Kidney (tissue), 14 donors: ENCODE data around the gene HTR5A. TPM values are rescaled to one million over a fixed set of nuclear protein-coding genes. Genes with fewer than 3 reads are reported as not detected.

ENCODE experiments used
- DNase-seq, 5 donors: peaks; one replicate each; pipeline ENCODE4 v3.0.0-alpha.2; 2013 to 2020
- FAIRE-seq: peaks from 2 replicates; lab custom pipeline; 2012; peaks lifted over from hg19 to GRCh38; lab: Jason Lieb, UNC
- H3K27ac ChIP-seq, 2 donors: one replicate each; pipeline ENCODE4 v1.7.0; 2013; ENCODE audit warnings: low read depth in 2 of 2, low read length in 2 of 2, inconsistent platforms in 1 of 2
- H3K27me3 ChIP-seq: one replicate; pipeline ENCODE4 v1.7.1; 2013; ENCODE audit warnings: low read length, inconsistent platforms; ENCODE audit not compliant: control insufficient read depth, insufficient read depth
- H3K36me3 ChIP-seq, 3 donors: one replicate each; pipeline versions ENCODE4 v1.7.0 to v1.7.1; 2013; ENCODE audit warnings: low read length in 3 of 3, control low read depth in 1 of 3, inconsistent platforms in 1 of 3; ENCODE audit not compliant: insufficient read depth in 3 of 3, control insufficient read depth in 2 of 3
- H3K4me1 ChIP-seq, 3 donors: one replicate each; pipeline versions ENCODE4 v1.7.0 to v1.7.1; 2013; ENCODE audit warnings: low read length in 3 of 3, inconsistent platforms in 1 of 3, low read depth in 1 of 3; ENCODE audit not compliant: control insufficient read depth in 2 of 3, insufficient read depth in 2 of 3
- H3K4me3 ChIP-seq, 3 donors: one replicate each; pipeline versions ENCODE4 v1.7.0 to v1.8.1; 2013; ENCODE audit warnings: low read length in 3 of 3, control low read depth in 1 of 3, inconsistent platforms in 1 of 3
- H3K9ac ChIP-seq, 3 donors: one replicate each; pipeline versions ENCODE4 v1.7.0 to v1.7.1; 2013; ENCODE audit warnings: low read length in 3 of 3, control low read depth in 1 of 3, inconsistent platforms in 1 of 3
- H3K9me3 ChIP-seq, 3 donors: one replicate each; pipeline versions ENCODE4 v1.7.0 to v1.7.1; 2013; ENCODE audit warnings: low read length in 3 of 3, control low read depth in 1 of 3, inconsistent platforms in 1 of 3; ENCODE audit not compliant: control insufficient read depth in 2 of 3, insufficient read depth in 1 of 3
- intact Hi-C: fragments of 100-400 bp; cut with DNase I; formaldehyde crosslinking; loops from one replicate; pipeline ENCODE4 v1.11.1; 2022
- polyA plus RNA-seq: library from polyadenylated mRNA; stranded (reverse); fragments of 350-450 nt; fragmentation: Illumina TruSeq; extraction: RNeasy Lipid Tissue Mini Kit (QIAGEN cat#74804); gene quantifications from one replicate; pipeline ENCODE4 v1.2.3, GENCODE V29; 2014; ENCODE audit warnings: low read depth, low replicate concordance; ENCODE audit not compliant: insufficient read depth
- total RNA-seq: library from RNA; stranded (reverse); fragmentation: NEBNext Ultra II Directional; extraction: Animal tissue kit (Norgen Biotek cat#: 25700); gene quantifications from one replicate; pipeline ENCODE4 v1.2.1, GENCODE V29; 2021
- TF ChIP-seq, protein P1 (sequence below): IDR thresholded peaks from 3 replicates; pipeline ENCODE4 v1.5.1; 2012; ENCODE audit warnings: mild to moderate bottlenecking, moderate library complexity, borderline replicate concordance; ENCODE audit not compliant: insufficient read depth; ENCODE audit errors: extremely low read depth
- donor health status: control.
- donor health status: control.
- donor health status: control.
- donor health status: control.
- donor health status: control.
- donor health status: DM: yes; HTN: yes; CAD: no.
- donor health status: Normal renal cell carcinoma (clear cell type).

Gene HTR5A
- total and polyA plus RNA-seq, 2 donors from 2014 or later: not detected

DNA sequence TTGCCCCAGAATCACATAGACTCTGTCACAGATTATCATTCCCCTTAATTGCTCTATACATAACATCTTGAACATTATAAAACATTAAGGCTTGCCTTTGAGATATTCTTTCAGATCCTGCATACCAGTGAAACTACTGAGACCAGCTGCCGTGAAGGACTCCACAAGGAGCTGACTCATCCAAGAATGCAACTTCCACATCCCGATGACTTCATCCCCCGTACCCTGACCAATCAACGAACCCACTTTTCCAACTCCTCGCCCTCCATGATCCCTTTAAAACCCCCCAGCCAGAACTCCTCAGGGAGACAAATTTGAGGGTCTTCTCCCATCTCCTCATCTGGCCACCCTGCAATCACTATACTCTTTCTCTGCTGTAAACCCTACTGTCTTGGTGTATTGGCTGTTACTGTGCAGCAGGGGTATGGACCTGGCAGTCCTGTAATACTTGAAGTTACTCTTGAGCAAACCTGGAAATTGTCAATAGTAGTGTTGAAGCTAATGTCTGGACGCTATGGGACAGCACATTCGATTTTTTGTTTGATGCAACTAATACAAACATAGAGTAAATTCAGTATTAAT, 49.8 kb downstream of the HTR5A start:
- Histone ChIP-seq H3K36me3 (no peaks in the 10 kb centered on the region), H3K9ac (no peak overlapping the region), H3K27ac (no peak overlapping the region), H3K27me3 (no peaks in the 10 kb centered on the region), H3K4me1 (no peaks in the 10 kb centered on the region), H3K4me3 (no peak overlapping the region), H3K9me3 (peaks cover 0 to 4% (median 4%) of the 10 kb centered on the region in 3 donors)
- no peak for FAIRE-seq
- intact Hi-C loops: no loop called here
- TF ChIP-seq, protein P1, sequence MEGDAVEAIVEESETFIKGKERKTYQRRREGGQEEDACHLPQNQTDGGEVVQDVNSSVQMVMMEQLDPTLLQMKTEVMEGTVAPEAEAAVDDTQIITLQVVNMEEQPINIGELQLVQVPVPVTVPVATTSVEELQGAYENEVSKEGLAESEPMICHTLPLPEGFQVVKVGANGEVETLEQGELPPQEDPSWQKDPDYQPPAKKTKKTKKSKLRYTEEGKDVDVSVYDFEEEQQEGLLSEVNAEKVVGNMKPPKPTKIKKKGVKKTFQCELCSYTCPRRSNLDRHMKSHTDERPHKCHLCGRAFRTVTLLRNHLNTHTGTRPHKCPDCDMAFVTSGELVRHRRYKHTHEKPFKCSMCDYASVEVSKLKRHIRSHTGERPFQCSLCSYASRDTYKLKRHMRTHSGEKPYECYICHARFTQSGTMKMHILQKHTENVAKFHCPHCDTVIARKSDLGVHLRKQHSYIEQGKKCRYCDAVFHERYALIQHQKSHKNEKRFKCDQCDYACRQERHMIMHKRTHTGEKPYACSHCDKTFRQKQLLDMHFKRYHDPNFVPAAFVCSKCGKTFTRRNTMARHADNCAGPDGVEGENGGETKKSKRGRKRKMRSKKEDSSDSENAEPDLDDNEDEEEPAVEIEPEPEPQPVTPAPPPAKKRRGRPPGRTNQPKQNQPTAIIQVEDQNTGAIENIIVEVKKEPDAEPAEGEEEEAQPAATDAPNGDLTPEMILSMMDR: no peak
- DNase-seq: no peak

DNA sequence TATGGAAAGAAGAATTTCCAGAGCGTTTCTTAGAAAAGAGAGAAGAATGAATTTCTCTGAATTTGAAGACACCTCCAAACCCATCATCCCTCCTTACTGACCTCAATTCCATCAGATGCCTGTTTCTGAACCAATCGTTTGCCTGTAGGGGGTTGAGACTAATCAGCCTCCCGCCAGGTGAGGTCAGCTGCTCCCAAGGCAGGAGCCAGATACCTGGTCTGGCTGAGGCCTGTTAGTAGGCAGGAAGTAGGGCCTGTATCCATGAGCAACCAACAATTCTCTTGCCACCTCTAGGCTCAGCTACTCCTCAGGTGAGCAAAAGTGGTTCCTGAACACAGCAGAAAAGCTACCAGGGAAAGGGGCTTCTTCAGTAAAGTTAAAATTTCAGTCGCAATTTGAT, 50.3 kb downstream of the HTR5A start:
- no peaks in the 10 kb centered on the region for H3K27me3 ChIP-seq
- TF ChIP-seq, protein P1: no peak
- H3K27ac ChIP-seq: no peak overlapping the region
- intact Hi-C loops: no loop called here
- H3K4me3 ChIP-seq: no peak overlapping the region
- H3K9ac ChIP-seq: no peak overlapping the region
- H3K9me3 ChIP-seq: peaks cover 0 to 4% (median 4%) of the 10 kb centered on the region in 3 donors
- FAIRE-seq (no peak), DNase-seq (no peak)
- no peaks in the 10 kb centered on the region for H3K36me3 ChIP-seq
- no peaks in the 10 kb centered on the region for H3K4me1 ChIP-seq

DNA sequence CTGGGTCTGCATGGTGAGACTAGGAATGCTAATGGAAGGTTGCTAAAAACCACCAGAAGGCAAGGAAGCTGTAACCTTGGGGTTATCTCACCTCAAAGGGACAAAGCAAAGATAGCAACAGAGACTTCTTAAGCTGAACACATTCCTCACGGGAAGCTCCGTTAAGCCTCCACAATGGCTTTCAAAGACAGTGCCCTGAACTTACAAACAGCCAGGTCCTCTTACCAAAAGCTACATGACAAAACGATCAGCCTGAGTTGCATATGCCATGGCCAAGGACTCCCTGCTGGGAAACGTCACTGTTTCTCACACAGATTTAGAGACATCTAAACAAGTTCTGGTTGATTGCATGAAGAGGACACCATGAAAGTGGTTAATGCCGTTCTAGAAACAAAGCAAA, 52.7 kb downstream of the HTR5A start:
- intact Hi-C loops: no loop called here
- Histone ChIP-seq H3K4me3 (no peak overlapping the region), H3K9ac (no peak overlapping the region), H3K27me3 (no peaks in the 10 kb centered on the region), H3K9me3 (peaks cover 0 to 4% (median 4%) of the 10 kb centered on the region in 3 donors), H3K36me3 (no peaks in the 10 kb centered on the region), H3K4me1 (no peaks in the 10 kb centered on the region), H3K27ac (no peak overlapping the region)
- TF ChIP-seq, protein P1: no peak
- no peak for FAIRE-seq
- no peak for DNase-seq

DNA sequence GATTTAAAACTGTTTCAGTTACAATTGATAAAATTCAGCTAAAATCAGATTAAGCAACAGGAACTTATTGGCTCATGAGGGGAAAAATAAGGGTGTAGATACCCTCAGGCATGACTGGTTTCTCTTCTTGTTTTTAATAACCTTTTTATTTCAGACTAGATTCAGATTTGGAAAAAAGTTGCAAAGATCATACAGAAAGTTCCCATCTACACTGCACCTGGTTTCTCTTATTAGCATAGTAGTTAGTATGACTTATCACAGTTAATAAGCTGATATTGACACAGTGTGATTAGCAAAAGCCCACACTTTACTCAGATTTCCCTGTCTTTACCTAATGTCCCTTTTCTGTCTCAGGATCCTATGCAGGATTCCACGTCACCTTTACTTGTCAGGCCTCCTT, 53.3 kb downstream of the HTR5A start:
- no peaks in the 10 kb centered on the region for H3K27me3 ChIP-seq
- peaks cover 0 to 4% (median 4%) of the 10 kb centered on the region in 3 donors for H3K9me3 ChIP-seq
- H3K4me3 ChIP-seq: no peak overlapping the region
- H3K4me1 ChIP-seq: no peaks in the 10 kb centered on the region
- DNase-seq (no peak), FAIRE-seq (no peak)
- H3K27ac ChIP-seq: no peak overlapping the region
- intact Hi-C loops: no loop called here
- no peaks in the 10 kb centered on the region for H3K36me3 ChIP-seq
- TF ChIP-seq, protein P1: no peak
- H3K9ac ChIP-seq: no peak overlapping the region
